GM23338 (cell line): ENCODE data around the gene ENPP5.

Experiments
- CTCF ChIP-seq, 2 experiments: fragments of 200-600 bp in 1 of 2; sonication (generic) in 1 of 2; conservative IDR thresholded peaks; 2 replicates each; pipeline versions ENCODE4 v1.5.1 to v1.6.1; 2016 to 2017; ENCODE audit warnings: antibody characterized with exemption in 2 of 2, low read depth in 2 of 2, mild to moderate bottlenecking in 2 of 2, moderate library complexity in 1 of 2
- EZH2 ChIP-seq: fragments of 200-600 bp; sonication (generic); IDR thresholded peaks from one replicate; pipeline ENCODE4 v1.8.0; 2017; ENCODE audit warnings: antibody characterized with exemption, mild to moderate bottlenecking, low read depth; ENCODE audit not compliant: unreplicated experiment
- EZH2phosphoT487 ChIP-seq: fragments of 200-600 bp; sonication (generic); IDR thresholded peaks from one replicate; pipeline ENCODE4 v1.8.1; 2018; ENCODE audit warnings: antibody characterized with exemption; ENCODE audit not compliant: unreplicated experiment
- JUNB ChIP-seq: IDR thresholded peaks from one replicate; pipeline ENCODE4 v1.6.1; 2016; ENCODE audit warnings: antibody characterized with exemption; ENCODE audit not compliant: unreplicated experiment
- NANOG ChIP-seq: IDR thresholded peaks from 2 replicates; pipeline ENCODE4 v1.6.1; 2016; ENCODE audit warnings: antibody characterized with exemption, borderline replicate concordance
- POLR2AphosphoS5 ChIP-seq: IDR thresholded peaks from 2 replicates; pipeline ENCODE4 v1.6.1; 2016; ENCODE audit warnings: antibody characterized with exemption, low read depth

- no peak for TF ChIP-seq POLR2AphosphoS5
- no peak for TF ChIP-seq CTCF (conservative IDR thresholded peaks at IDR 0.05; ENCODE audit: low read depth in 2 of 2)
- no peak for TF ChIP-seq EZH2
- no peak for TF ChIP-seq EZH2phosphoT487
- TF ChIP-seq JUNB: no peak
- TF ChIP-seq NANOG: no peak
Observed at GRCh38 chr6:46113370-46113769, 57.4 kb downstream of the ENPP5 start.
